DOHH2 (cell line): ENCODE data around the gene SPPL2B.

Source experiments
- EZH2phosphoT487 ChIP-seq: fragments of 200-600 bp; sonication (generic); IDR thresholded peaks from 2 replicates; pipeline ENCODE4 v1.6.1; 2017; ENCODE audit warnings: borderline replicate concordance, mild to moderate bottlenecking, antibody characterized with exemption, low read length, moderate library complexity, mixed read lengths
- TF ChIP-seq, protein P1 (sequence below): fragments of 200-600 bp; sonication (generic); IDR thresholded peaks from one replicate; pipeline ENCODE4 v1.5.1; 2014; ENCODE audit warnings: antibody characterized with exemption, mild to moderate bottlenecking, low read depth, low read length; ENCODE audit not compliant: poor library complexity, severe bottlenecking

DNA sequence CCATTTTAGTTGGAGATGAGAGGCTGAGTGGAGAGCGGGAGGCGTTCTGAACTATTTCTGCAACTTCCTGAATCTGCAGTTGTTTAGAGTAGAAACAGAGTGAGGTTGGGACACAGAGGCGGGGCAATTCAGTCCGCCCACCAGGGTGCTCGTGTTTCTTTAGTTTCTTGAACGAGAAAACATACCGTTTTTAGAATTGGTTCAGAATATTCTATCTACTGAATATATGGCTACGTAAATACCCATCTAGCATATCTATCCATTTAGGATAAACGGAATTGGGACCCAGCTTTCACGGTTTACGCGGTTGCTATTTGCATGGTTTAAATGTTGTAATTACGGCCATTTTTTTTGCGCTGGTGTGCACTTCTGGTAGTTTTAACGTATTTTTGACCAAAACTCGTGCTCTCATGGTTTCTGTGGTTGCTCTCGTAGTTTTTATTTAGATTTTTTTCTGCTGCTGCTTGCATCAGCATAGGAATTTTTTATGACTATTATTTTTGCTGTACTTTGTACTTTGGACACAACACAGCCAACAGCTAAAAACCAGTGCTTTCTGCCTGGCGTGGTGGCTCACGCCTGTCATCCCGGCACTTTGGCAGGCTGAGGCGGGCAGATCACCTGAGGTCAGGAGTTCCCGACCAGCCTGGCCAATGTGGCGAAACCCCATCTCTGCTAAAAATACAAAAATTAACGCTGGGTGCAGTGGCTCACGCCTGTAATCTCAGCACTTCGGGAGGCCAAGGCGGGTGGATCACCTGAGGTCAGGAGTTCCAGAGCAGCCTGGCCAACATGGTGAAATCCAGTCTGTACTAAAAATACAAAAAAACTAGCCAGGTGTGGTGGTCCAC, 66.2 kb downstream of the SPPL2B start:
- TF ChIP-seq, protein P1, sequence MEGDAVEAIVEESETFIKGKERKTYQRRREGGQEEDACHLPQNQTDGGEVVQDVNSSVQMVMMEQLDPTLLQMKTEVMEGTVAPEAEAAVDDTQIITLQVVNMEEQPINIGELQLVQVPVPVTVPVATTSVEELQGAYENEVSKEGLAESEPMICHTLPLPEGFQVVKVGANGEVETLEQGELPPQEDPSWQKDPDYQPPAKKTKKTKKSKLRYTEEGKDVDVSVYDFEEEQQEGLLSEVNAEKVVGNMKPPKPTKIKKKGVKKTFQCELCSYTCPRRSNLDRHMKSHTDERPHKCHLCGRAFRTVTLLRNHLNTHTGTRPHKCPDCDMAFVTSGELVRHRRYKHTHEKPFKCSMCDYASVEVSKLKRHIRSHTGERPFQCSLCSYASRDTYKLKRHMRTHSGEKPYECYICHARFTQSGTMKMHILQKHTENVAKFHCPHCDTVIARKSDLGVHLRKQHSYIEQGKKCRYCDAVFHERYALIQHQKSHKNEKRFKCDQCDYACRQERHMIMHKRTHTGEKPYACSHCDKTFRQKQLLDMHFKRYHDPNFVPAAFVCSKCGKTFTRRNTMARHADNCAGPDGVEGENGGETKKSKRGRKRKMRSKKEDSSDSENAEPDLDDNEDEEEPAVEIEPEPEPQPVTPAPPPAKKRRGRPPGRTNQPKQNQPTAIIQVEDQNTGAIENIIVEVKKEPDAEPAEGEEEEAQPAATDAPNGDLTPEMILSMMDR = no peak
- TF ChIP-seq EZH2phosphoT487 = no peak
